Breast epithelium (tissue), 4 donors: ENCODE measurements around the gene POLR1D. TPM values are rescaled to one million over a fixed set of nuclear protein-coding genes. Genes with fewer than 3 reads are reported as not detected.

ENCODE experiments used
- DNase-seq, 2 donors: peaks; one replicate each; pipeline ENCODE4 v3.0.0-alpha.2; 2019; ENCODE audit warnings: low spot score in 2 of 2
- H3K27ac ChIP-seq, 2 donors: fragments of 200-600 bp; sonication (generic) in 1 of 2; one replicate each; pipeline ENCODE4 v1.5.1; 2016 to 2019; ENCODE audit warnings: mild to moderate bottlenecking in 1 of 2
- H3K27me3 ChIP-seq, 2 donors: fragments of 200-600 bp; sonication (generic) in 1 of 2; one replicate each; pipeline versions ENCODE4 v1.5.1 to v1.6.0; 2017 to 2019; ENCODE audit warnings: control low read depth in 1 of 2, mild to moderate bottlenecking in 1 of 2
- H3K36me3 ChIP-seq: fragments of 200-600 bp; one replicate; pipeline ENCODE4 v1.5.1; 2019
- H3K4me1 ChIP-seq, 2 donors: fragments of 200-600 bp; sonication (generic); one replicate each; pipeline ENCODE4 v1.5.1; 2016 to 2019; ENCODE audit warnings: control low read depth in 1 of 2
- H3K4me3 ChIP-seq, 3 donors: fragments of 200-600 bp; sonication (generic); 1 replicate in 2 of 3; 2 replicates in 1 of 3; pipeline ENCODE4 v1.5.1; 2016 to 2019; ENCODE audit warnings: mild to moderate bottlenecking in 3 of 3, moderate library complexity in 2 of 3
- H3K9me3 ChIP-seq, 2 donors: fragments of 200-600 bp; sonication (generic) in 1 of 2; one replicate each; pipeline ENCODE4 v1.5.1; 2016 to 2019; ENCODE audit warnings: control low read depth in 1 of 2
- POLR2A ChIP-seq: fragments of 450-650 bp; IDR thresholded peaks from one replicate; pipeline ENCODE4 v1.6.1; 2016; ENCODE audit warnings: antibody characterized with exemption, mild to moderate bottlenecking, moderate library complexity
- POLR2AphosphoS5 ChIP-seq, 3 donors: sonication (generic); formaldehyde crosslinking; IDR thresholded peaks; one replicate each; pipeline ENCODE4 v1.6.1; 2017; ENCODE audit warnings: antibody characterized with exemption in 3 of 3
- intact Hi-C: fragments of 100-400 bp; cut with DNase I; formaldehyde crosslinking; loops from one replicate; pipeline ENCODE4 v1.15.1; 2023; ENCODE audit warnings: low total_unique reads
- total RNA-seq, 3 donors: library from RNA; depleted of rRNA; stranded (reverse); fragments of >200 nt; gene quantifications; one replicate each; pipeline ENCODE4 v1.1.0, GENCODE V29; 2016
- TF ChIP-seq, protein P1 (sequence below), 3 donors: fragments of 450-650 bp; IDR thresholded peaks; one replicate each; pipeline ENCODE4 v1.5.1; 2016 to 2017; ENCODE audit warnings: antibody characterized with exemption in 3 of 3, mild to moderate bottlenecking in 3 of 3, moderate library complexity in 3 of 3

The POLR1D gene
- total RNA-seq, 3 donors from 2014 or later: 103 to 130 (median 115) TPM

DNA sequence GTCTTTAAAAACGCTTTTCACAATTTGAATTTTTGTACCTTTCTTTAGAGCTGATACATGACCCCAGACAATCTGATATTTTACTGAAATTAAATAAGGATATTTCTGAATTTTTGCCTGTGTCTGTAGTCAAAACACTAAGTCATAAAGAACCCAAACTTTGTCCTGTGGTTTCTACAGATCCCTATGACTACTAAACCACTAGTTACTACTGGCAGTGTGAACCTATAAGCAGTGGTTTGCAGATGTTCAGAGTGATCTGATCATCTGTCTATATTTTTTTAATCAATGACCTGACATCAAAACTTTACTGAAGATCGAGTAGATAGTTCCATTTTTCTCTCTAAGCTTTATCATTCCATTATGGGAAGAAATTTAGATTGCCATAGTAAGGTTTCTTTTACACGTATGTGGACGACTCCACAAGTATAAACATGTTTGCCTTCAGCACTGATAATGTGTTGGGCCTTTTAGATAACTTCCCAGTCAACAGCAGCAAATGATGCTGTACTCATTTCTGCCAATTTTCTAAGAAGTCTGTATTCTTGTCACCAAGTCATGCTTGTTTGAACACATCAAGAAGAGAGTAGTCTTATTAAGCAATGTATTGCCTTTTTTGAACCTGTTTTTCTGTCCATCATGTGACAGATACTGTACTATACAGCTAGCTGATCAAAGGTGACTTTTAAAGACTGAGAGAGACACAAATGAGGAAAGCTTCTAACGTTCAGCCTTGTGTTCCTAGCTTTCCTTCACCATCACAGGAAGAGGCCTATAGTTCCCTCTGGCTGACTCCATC is 21.8 kb downstream of the POLR1D start:
- Histone ChIP-seq H3K27ac (peak overlapping the region in 1 of 2 donors; percentile 0), H3K4me1 (peaks cover 0 to 12% of the 10 kb centered on the region in 2 donors), H3K36me3 (no peaks in the 10 kb centered on the region), H3K9me3 (no peaks in the 10 kb centered on the region), H3K27me3 (no peaks in the 10 kb centered on the region), H3K4me3 (no peak overlapping the region)
- DNase-seq: no peak
- TF ChIP-seq POLR2AphosphoS5 (IDR thresholded peaks at IDR 0.05): no peak
- TF ChIP-seq POLR2A: no peak
- TF ChIP-seq, protein P1, sequence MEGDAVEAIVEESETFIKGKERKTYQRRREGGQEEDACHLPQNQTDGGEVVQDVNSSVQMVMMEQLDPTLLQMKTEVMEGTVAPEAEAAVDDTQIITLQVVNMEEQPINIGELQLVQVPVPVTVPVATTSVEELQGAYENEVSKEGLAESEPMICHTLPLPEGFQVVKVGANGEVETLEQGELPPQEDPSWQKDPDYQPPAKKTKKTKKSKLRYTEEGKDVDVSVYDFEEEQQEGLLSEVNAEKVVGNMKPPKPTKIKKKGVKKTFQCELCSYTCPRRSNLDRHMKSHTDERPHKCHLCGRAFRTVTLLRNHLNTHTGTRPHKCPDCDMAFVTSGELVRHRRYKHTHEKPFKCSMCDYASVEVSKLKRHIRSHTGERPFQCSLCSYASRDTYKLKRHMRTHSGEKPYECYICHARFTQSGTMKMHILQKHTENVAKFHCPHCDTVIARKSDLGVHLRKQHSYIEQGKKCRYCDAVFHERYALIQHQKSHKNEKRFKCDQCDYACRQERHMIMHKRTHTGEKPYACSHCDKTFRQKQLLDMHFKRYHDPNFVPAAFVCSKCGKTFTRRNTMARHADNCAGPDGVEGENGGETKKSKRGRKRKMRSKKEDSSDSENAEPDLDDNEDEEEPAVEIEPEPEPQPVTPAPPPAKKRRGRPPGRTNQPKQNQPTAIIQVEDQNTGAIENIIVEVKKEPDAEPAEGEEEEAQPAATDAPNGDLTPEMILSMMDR (IDR thresholded peaks at IDR 0.05): no peak
- intact Hi-C loops: no loop called here

DNA sequence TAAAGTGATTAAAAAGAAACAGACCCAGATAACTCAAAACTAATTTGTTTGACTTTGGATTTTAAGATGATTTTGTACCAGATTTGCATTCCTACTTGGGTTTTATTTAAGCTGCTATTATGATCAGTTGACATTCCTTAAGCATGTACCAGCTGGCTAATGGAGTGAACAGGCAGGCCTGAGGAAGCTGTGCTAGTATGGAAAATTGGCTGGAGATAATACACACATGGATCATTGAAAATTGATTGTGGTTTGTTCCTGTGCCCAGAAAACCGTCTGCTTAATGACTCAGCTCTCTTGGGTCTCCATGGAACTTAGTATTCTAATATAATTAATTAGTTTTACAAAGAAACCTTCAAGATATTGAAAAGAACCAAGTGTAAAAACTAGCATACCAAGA is 22.6 kb downstream of the POLR1D start:
- TF ChIP-seq POLR2A: no peak
- TF ChIP-seq POLR2AphosphoS5 (IDR thresholded peaks at IDR 0.05): no peak
- Histone ChIP-seq H3K4me3 (no peak overlapping the region), H3K36me3 (no peaks in the 10 kb centered on the region), H3K9me3 (no peaks in the 10 kb centered on the region), H3K27me3 (no peaks in the 10 kb centered on the region), H3K27ac (peak overlapping the region in 1 of 2 donors; percentile 0), H3K4me1 (peaks cover 0 to 4% of the 10 kb centered on the region in 2 donors)
- intact Hi-C loops: no loop called here
- peak in 1 of 2 donors; percentile 24 for DNase-seq

DNA sequence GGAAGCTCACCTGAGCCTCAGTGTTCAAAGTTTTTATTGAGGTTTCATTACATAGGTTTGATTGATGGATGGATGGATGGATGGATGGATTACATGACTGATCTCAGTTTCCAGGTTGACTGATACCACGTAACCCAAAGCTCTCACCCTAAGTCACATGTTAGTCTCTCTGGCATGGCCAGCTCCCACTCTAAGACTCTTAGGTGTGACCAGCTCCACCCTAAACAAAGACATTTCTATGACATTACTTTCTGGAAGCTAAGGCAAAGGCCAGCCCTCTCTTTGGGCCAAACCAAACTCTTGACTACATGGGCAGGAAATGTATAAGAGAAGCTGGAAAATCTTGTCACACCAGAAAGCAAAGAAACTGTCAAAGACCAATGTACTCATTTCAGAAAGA is 28.6 kb downstream of the POLR1D start:
- no peak for TF ChIP-seq POLR2AphosphoS5 (IDR thresholded peaks at IDR 0.05)
- TF ChIP-seq, protein P1 (IDR thresholded peaks at IDR 0.05): no peak
- TF ChIP-seq POLR2A: no peak
- intact Hi-C loops: no loop called here
- Histone ChIP-seq H3K4me3 (no peak overlapping the region), H3K4me1 (no peaks in the 10 kb centered on the region), H3K27ac (no peak overlapping the region), H3K9me3 (peaks cover 0 to 10% of the 10 kb centered on the region in 2 donors), H3K36me3 (peaks cover 6% of the 10 kb centered on the region), H3K27me3 (no peaks in the 10 kb centered on the region)
- no peak for DNase-seq

DNA sequence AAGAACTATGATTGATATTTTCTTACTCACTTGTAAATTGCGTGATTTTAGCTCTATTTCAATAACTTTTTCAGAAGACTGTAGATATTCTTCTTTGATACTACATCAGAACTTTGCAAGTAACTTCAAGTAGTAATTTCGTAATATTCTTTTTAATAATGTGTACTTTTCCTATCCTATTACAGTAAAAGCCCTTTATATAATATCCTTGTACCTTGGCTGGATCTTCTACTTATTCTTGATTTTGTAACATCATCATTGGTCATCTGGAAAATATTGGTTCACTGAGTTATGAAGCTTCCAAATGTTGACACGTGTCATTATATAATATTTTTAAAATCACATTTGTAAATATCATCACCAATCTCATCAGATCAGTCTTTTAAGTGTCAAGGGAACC is 32.4 kb downstream of the POLR1D start:
- intact Hi-C loops: no loop called here
- no peak for DNase-seq
- H3K9me3 ChIP-seq: peaks cover 0 to 10% of the 10 kb centered on the region in 2 donors
- TF ChIP-seq POLR2AphosphoS5 (IDR thresholded peaks at IDR 0.05): no peak
- TF ChIP-seq POLR2A: no peak
- TF ChIP-seq, protein P1 (IDR thresholded peaks at IDR 0.05): no peak
- peaks cover 6% of the 10 kb centered on the region for H3K36me3 ChIP-seq
- no peak overlapping the region for H3K4me3 ChIP-seq
- H3K27ac ChIP-seq: no peak overlapping the region
- H3K27me3 ChIP-seq: no peaks in the 10 kb centered on the region
- H3K4me1 ChIP-seq: no peaks in the 10 kb centered on the region

DNA sequence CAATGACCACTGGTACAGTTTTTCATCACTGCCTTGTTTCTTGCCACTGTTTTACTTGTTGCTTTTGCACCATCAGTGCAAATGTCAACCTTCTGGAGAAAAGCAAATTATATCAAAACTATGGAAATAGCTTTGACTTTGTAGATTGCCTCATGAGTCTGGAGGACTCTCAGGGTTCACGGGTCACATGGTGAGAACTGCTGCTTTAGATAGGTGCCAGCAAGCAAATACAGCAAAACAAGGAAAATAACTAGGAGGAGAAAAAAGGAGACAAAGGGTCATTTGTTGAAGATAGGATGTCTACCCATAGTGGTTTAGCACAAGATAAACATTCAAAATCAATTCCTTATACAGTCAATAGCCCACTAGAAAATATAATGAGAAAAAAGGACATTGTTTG is 33.1 kb downstream of the POLR1D start:
- H3K4me3 ChIP-seq: no peak overlapping the region
- intact Hi-C loops: no loop called here
- H3K4me1 ChIP-seq: no peaks in the 10 kb centered on the region
- no peak for DNase-seq
- TF ChIP-seq POLR2A (no peak), POLR2AphosphoS5 (IDR thresholded peaks at IDR 0.05) (no peak)
- TF ChIP-seq, protein P1 (IDR thresholded peaks at IDR 0.05): no peak
- no peaks in the 10 kb centered on the region for H3K27me3 ChIP-seq
- no peak overlapping the region for H3K27ac ChIP-seq
- H3K9me3 ChIP-seq: peaks cover 0 to 10% of the 10 kb centered on the region in 2 donors
- H3K36me3 ChIP-seq: peaks cover 3% of the 10 kb centered on the region
